Calu3 (cell line): Measurements from ENCODE around the gene NEAT1. TPM values are rescaled to one million over a fixed set of nuclear protein-coding genes. Genes with fewer than 3 reads are reported as not detected.

ENCODE experiments used
- BruUV-seq: library from RNA; stranded (reverse); fragments of 400-500 nt; replicated peaks from 2 replicates; lab custom pipeline; 2021; lab: Mats Ljungman, UMichigan
- CTCF ChIA-PET: fragments of 300-600 bp; sonication (Branson Sonifier 250); formaldehyde crosslinking; loops from one replicate; lab custom pipeline; 2022; ENCODE audit warnings: antibody characterized with exemption; lab: Charles Lee
- DNase-seq: peaks from one replicate; pipeline ENCODE4 v3.0.0; 2022
- H3K27ac Mint-ChIP-seq: one replicate; pipeline ENCODE4 v1.8.0; 2022; ENCODE audit warnings: mixed read lengths; ENCODE audit not compliant: unreplicated experiment
- H3K27me3 Mint-ChIP-seq: one replicate; pipeline ENCODE4 v1.8.0; 2022; ENCODE audit warnings: mixed read lengths; ENCODE audit not compliant: unreplicated experiment
- H3K36me3 Mint-ChIP-seq: one replicate; pipeline ENCODE4 v1.8.0; 2022; ENCODE audit warnings: mild to moderate bottlenecking, moderate library complexity, mixed read lengths; ENCODE audit not compliant: insufficient read depth, unreplicated experiment
- H3K4me1 Mint-ChIP-seq: one replicate; pipeline ENCODE4 v1.8.0; 2022; ENCODE audit warnings: mild to moderate bottlenecking, low read depth, mixed read lengths; ENCODE audit not compliant: unreplicated experiment
- H3K4me3 Mint-ChIP-seq: one replicate; pipeline ENCODE4 v1.8.0; 2022; ENCODE audit warnings: mild to moderate bottlenecking, low read depth, moderate library complexity, mixed read lengths; ENCODE audit not compliant: unreplicated experiment
- H3K9me3 Mint-ChIP-seq: one replicate; pipeline ENCODE4 v1.8.0; 2022; ENCODE audit warnings: low read depth, mixed read lengths; ENCODE audit not compliant: unreplicated experiment
- CTCF ChIP-seq: fragments of 200-600 bp; IDR thresholded peaks from one replicate; pipeline ENCODE4 v1.8.0; 2022; ENCODE audit warnings: antibody characterized with exemption; ENCODE audit not compliant: unreplicated experiment
- intact Hi-C: fragments of 100-400 bp; cut with micrococcal nuclease; formaldehyde crosslinking; loops from one replicate; pipeline ENCODE4 v1.10.0; 2022; ENCODE audit not compliant: unreplicated experiment
- total RNA-seq: library from RNA; stranded (reverse); gene quantifications from 2 replicates; pipeline ENCODE4 v1.2.3, GENCODE V29; 2022

NEAT1 gene
- total RNA-seq, 1 experiment from 2014 or later, result 605 TPM

- no peak for DNase-seq
- no peak for TF ChIP-seq CTCF
- H3K4me3 Mint-ChIP-seq, result peak overlapping the region; percentile 90
- CTCF ChIA-PET, result interaction anchor here (1.2 to 1.5 kb wide), 2 partner anchors 13 to 73 kb away, joined by 3 to 6 read pairs; no protein-coding TSS in a partner anchor
- no TSS peak for BruUV-seq
- H3K27ac Mint-ChIP-seq, result peak overlapping the region; percentile 99
- no peaks in the 10 kb centered on the region for H3K9me3 Mint-ChIP-seq
- peaks cover 62% of the 10 kb centered on the region for H3K4me1 Mint-ChIP-seq
- H3K27me3 Mint-ChIP-seq, result no peaks in the 10 kb centered on the region
- H3K36me3 Mint-ChIP-seq, result peaks cover 97% of the 10 kb centered on the region
- intact Hi-C loops, result loop anchor here (2.0 kb wide), 1 partner anchor 76 kb away; no protein-coding TSS in a partner anchor
These were observed 6.6 kb downstream of the NEAT1 start for GRCh38 chr11:65429068-65429681.

- Mint-ChIP-seq H3K27me3 (no peaks in the 10 kb centered on the region), H3K27ac (peak overlapping the region; percentile 99), H3K4me3 (peak overlapping the region; percentile 90), H3K36me3 (peaks cover 97% of the 10 kb centered on the region), H3K9me3 (no peaks in the 10 kb centered on the region), H3K4me1 (peaks cover 69% of the 10 kb centered on the region)
- CTCF ChIA-PET, result interaction anchor here (0.7 to 1.4 kb wide), 2 partner anchors 14 to 42 kb away, joined by 4 to 10 read pairs; no protein-coding TSS in a partner anchor
- no TSS peak for BruUV-seq
- DNase-seq, result peak; percentile 73
- intact Hi-C loops, result loop anchor here (2.0 kb wide), 1 partner anchor 75 kb away; no protein-coding TSS in a partner anchor
- no peak for TF ChIP-seq CTCF
These were observed 7.3 kb downstream of the NEAT1 start for GRCh38 chr11:65429724-65430405.

- intact Hi-C loops, result no loop called here
- BruUV-seq, result no TSS peak
- no peak for TF ChIP-seq CTCF
- peak overlapping the region; percentile 90 for H3K4me3 Mint-ChIP-seq
- H3K4me1 Mint-ChIP-seq, result peaks cover 77% of the 10 kb centered on the region
- no peaks in the 10 kb centered on the region for H3K27me3 Mint-ChIP-seq
- peaks cover 97% of the 10 kb centered on the region for H3K36me3 Mint-ChIP-seq
- no peak for DNase-seq
- H3K9me3 Mint-ChIP-seq, result no peaks in the 10 kb centered on the region
- CTCF ChIA-PET, result interaction anchor here (1.4 kb wide), 1 partner anchor 15 kb away, joined by 10 read pairs; no protein-coding TSS in a partner anchor
- peak overlapping the region; percentile 99 for H3K27ac Mint-ChIP-seq
These were observed 8.0 kb downstream of the NEAT1 start for GRCh38 chr11:65430406-65431217.

- peaks cover 86% of the 10 kb centered on the region for H3K4me1 Mint-ChIP-seq
- peak overlapping the region; percentile 99 for H3K27ac Mint-ChIP-seq
- no peak for TF ChIP-seq CTCF
- DNase-seq, result no peak
- no peaks in the 10 kb centered on the region for H3K27me3 Mint-ChIP-seq
- intact Hi-C loops, result no loop called here
- CTCF ChIA-PET, result no interaction called here
- peaks cover 97% of the 10 kb centered on the region for H3K36me3 Mint-ChIP-seq
- no peaks in the 10 kb centered on the region for H3K9me3 Mint-ChIP-seq
- H3K4me3 Mint-ChIP-seq, result peak overlapping the region; percentile 90
- no TSS peak for BruUV-seq
These were observed 9.0 kb downstream of the NEAT1 start for GRCh38 chr11:65431451-65432099.
